HG03460 (cell line): ENCODE data around the gene FLACC1.
"Not testable (repeated sequence)": the region's sequence is repeated elsewhere in the genome, so short reads cannot be mapped to it uniquely, and the experiment has no call there.

Experiments
- ATAC-seq: cut with Tn5 transposase; IDR thresholded peaks from one replicate; pipeline ENCODE4 v1.9.1; 2021; ENCODE audit not compliant: unreplicated experiment

FLACC1 gene

GRCh38 chr2:201256082-201256481 lies 101.1 kb downstream of the FLACC1 start:
- no peak for ATAC-seq

DNA sequence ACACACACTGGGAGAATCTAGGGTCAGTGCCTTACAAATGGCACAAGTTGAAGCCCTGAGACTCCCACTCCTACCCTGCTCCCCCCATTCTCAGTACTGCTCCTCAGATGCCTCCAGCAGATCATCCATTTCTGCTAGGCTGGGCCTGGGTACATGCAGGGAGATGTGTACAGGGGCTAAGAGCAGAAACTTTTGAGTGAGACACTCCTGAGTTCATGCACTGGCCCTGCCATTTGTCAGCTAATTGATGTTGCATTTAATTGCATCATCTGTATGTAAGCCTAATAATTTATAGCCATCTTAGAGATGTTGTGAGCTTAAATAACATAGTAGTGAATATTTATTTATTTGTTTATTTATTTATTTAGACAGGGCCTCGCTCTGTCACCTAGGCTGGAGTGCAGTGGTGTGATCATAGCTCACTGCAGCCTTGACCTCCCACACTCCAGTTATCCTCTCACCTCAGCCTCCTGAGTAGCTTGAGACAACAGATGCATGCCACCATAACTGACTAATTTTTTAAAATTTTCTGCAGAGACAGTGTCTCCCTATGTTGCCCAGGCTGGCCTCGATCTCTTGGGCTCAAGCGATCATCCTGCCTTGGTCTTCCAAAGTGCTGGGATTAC lies 101.6 kb downstream of the FLACC1 start:
- ATAC-seq, result no peak

DNA sequence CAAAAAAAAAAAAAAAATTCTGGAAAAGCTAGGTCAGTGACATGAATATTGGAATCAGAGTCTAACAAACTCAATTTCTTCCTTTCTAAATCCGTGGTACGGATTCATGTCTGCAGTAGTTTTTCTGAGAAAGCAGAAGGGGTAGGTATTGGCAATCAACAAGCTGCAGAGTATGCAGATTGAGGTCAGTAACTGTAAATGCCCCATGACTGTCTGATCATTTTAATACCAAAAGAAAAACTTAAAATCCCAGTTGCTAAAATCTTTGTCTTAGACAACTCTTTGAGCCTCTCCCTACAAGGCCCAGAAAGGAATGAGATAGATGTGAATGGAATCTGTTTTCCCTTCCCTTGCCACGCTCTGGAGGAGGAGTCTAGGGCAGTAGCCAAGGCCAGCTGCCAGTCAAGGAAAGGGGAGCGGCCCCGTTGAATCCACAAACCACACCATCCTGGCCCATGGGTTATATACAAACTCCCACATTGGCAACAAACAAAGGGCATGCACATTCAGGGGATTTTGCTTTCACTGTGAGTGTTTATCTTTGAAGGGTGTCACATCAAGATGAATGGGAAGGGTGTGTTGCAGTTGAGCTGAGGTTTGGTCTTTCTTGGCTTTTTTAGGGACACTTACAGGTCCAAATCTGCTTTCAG lies 102.9 kb downstream of the FLACC1 start:
- ATAC-seq, result no peak

GRCh38 chr2:201250741-201251140 lies 106.4 kb downstream of the FLACC1 start:
- ATAC-seq, result no peak

DNA sequence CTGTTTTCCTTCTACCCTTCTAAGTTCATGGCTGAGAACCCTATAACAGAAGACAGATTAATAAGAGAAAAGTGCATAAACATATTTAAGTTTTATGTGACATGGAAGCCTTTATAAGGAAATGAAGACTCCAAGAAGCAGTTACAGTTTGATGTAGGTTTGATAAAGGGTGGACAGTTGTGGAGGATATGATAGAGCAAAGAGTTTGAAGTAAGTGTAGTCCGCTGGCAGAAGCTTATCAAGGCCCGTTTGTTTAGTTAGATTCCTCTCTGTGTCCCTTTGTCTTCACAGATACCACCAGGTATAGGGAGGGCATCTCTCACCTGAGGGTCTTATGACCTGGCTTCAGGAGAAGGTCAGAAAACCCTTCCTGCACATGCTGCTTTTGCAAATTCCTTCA lies 107.3 kb downstream of the FLACC1 start:
- no peak for ATAC-seq

- ATAC-seq, result no peak
These were observed 108.8 kb downstream of the FLACC1 start for GRCh38 chr2:201248288-201248844.

- no peak for ATAC-seq
These were observed 110.9 kb downstream of the FLACC1 start for GRCh38 chr2:201246280-201246679.

GRCh38 chr2:201244829-201245228 lies 112.3 kb downstream of the FLACC1 start:
- ATAC-seq, result no peak

- ATAC-seq, result no peak
These were observed 114.4 kb downstream of the FLACC1 start for GRCh38 chr2:201242571-201243277.

- not testable (repeated sequence) for ATAC-seq
These were observed 117.8 kb downstream of the FLACC1 start for GRCh38 chr2:201239167-201239935.
